Pons (tissue), 1 donor: ENCODE data around the gene HS2ST1.
A peak's percentile ranks its signal among the peaks of the same experiment; 100 is the strongest.

Experiments used
- DNase-seq: peaks from one replicate; pipeline ENCODE4 v3.0.0-alpha.2; 2016; ENCODE audit warnings: low spot score

HS2ST1 gene

GRCh38 chr1:87115317-87115890 lies 201.0 kb downstream of the HS2ST1 start:
- no peak for DNase-seq

- DNase-seq = no peak
Observed at GRCh38 chr1:87115891-87116290, 201.5 kb downstream of the HS2ST1 start.

GRCh38 chr1:87117761-87118368 lies 203.4 kb downstream of the HS2ST1 start:
- no peak for DNase-seq

GRCh38 chr1:87119541-87120140 lies 205.2 kb downstream of the HS2ST1 start:
- no peak for DNase-seq

DNA sequence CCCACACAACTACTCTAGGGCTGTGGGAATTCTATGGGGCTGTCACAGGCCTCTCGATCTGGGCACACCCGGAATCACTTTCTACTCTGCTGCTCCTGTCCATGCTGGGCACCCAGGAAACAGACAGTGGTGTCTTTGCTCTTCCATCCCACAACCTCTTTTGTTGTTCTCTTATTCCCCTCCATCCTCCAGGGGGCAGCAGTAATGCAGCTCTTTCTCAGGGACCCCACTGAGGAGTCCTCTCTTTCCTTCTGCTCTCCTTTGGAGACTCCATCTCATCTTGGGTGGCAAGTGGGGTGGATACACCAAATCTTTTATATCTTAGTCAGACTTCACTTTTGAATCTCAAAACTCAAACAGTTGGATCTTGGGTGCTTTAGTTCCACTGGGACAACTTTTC lies 206.3 kb downstream of the HS2ST1 start:
- DNase-seq = no peak

DNA sequence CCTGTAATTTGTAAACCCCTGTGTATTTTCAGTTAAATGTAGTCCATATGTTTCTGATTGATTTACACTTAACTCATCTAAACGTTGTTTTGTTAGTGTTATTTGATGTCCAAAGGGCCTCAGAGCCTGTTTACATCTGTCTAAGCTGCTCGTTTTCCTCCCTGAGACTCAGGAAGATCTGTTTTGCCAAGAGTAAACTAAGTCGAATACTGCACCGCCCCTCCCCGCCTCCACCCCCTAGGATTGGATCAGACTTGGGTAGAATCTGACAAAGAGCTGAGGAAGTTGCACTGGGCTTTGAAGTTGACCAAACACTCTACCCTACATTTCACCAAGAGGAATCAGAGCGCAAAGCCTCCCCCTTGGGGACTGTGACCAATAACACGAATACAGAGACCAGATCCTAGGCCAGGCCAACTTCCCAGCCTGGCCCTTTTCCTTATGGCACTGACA lies 207.3 kb downstream of the HS2ST1 start:
- DNase-seq = no peak

DNA sequence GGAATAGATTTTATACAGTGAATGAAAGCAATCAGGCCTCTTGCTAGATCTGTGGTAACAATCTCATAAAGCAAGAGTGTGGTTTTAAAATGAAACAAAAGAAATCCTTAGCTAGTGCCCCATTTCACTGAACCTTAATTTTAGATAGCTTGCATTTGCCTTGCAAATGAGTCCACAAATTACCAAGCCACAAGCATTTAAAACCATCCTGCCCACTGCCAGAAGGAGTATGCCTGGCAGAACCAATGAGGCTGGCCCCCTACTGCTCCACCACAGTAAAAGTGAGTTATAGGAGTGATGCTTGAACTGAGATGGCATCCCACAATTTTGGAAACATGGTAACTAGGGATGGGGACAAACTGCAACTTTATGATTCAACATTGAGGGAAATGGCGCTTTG lies 207.8 kb downstream of the HS2ST1 start:
- DNase-seq = no peak

DNA sequence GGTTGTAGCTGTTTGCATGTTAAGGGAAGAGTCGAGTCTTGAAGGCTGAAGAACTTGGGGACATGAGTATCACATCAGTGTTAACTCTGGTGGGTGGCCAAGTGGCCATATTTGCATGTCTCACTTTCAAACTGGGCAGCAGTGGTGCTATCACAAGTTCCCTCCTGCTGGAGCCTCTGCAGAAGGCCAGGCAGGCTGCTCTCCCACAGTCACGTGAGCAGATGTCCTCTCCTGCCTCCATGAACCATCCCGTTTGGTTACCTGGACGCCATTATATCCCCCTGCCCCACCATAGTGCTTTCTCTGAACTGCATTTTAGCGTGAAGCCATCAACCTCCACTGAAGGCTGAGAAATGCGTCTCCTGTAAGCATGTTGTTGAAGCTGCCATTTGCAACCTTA lies 209.2 kb downstream of the HS2ST1 start:
- DNase-seq = no peak

GRCh38 chr1:87126886-87127505 lies 212.6 kb downstream of the HS2ST1 start:
- DNase-seq = no peak

GRCh38 chr1:87127581-87127980 lies 213.1 kb downstream of the HS2ST1 start:
- DNase-seq = no peak

- DNase-seq = no peak
Observed at GRCh38 chr1:87129038-87129437, 214.6 kb downstream of the HS2ST1 start.

DNA sequence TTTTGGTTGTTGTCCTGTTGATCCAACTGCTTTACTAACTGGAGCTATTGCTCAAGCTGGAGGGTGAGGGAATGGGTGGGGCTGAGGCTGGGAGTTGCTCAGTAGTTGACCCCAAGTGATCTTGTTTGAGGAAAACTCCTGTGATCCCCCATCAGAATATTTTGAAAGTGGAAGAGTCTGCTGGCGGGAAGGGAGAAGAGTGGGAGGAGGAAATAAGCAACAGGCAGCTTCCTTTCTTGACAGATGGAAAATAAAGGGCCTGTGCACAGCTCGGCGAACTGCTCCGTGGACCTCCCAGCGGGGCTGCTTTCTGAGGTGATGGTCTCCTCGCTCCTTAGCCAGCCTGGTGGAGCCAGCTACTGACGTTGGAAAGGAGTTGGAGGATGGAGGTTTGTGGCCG lies 215.2 kb downstream of the HS2ST1 start:
- no peak for DNase-seq

GRCh38 chr1:87130438-87130837 lies 216.0 kb downstream of the HS2ST1 start:
- DNase-seq = no peak

DNA sequence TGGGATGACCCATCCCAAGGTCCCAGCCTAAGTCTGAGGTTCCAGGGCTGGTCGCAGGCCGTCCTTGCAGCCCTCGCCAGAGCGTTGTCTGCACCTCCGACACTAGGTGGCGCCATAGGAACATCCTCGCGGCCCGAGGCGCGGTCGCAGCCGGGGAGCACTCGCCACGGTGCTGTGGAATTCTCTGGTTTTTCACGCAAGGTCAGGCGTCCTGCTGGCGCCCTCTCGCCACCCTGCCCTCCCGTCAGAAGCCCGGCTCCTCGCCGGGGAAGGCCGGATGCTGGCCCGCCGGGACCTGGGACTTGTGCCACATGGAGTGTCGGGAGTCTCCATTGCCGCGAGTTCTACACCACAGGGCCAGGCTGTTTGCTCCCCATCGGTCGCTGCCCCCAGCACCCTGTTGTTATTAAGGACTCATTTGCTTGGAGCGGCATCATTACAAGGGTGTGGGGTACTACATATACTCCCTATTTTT lies 217.4 kb downstream of the HS2ST1 start:
- peak; percentile 79 for DNase-seq

DNA sequence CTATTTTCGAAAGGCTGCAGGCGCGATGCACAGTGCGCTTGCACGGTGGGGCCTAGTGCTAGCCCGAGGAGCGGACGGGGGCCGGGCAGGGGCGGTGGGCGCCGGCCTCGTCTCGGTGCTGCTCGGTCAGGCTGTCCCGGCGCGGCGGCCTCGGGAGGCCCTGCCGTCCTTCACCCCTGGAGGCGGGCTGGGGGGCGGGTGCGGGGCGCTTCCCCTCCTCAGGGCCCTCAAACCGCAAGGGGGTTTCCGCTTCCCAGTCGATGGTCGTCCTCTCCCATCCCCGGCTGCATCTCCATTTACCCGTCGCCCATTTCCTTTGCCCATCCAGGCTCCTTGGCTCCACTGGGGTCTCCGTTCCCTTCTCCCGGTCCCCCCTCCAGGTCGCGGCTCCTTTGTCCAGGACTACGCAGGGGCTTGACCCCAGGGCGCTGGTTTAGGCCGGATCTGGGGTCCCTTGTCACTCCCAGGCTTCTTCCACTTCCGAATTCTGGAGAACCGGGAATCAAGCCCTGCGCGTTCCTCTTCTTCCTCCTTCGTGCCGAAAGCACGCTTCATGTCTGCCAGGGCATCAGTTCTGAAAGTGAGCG lies 217.9 kb downstream of the HS2ST1 start:
- DNase-seq = no peak

DNA sequence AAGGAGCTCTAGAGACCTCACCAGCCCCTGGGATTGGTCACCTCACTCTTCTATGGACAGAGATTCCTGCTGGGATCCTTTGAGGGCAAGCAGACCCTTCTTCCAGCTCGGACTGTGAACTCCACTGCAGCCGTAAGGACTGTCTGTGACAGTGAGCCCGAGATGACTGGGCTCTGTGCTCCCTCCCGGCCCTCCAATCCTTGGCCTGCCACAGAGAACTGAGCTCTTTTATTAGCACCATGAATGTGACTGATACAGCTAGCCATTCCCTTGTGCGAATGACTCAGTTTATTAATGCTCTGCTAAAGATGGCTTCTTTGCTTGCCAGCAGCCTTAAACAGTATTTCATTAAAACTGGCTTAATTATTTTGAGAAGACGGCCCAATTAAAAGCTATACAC lies 219.6 kb downstream of the HS2ST1 start:
- DNase-seq = peak; percentile 92

DNA sequence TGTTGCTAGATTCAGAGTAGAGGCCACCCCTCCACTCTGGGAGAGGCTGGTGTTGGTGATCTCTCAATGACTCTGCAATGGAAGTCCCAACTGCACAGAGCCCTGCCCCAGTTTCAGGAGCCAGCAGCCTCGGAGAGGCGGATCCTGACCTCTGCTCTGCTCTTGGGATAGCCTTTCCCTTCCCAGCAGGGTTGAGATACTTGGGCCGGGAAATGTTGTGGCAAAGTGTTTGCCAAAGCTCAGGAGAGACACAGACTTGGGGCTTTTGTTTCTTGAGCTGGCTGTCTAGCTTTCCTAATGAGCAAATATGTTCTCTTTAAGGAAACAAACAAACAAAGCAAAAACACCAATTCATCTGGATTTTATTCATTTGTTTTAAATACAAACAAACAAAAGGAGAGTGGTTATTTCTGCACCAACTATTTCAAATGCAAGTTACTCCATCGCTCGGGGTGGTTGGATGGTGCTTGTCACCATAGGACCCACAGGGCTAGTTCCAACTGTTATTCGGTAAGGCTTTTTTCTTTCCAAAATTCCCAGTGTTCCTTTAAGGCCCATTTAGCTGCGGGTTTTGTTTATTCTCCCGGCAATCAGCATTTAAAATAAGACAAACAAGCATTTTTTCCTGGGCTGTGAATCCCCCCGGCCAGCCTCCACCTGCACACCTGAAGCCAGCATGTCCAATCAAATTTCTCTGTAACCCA lies 220.3 kb downstream of the HS2ST1 start:
- peak; percentile 55 for DNase-seq

DNA sequence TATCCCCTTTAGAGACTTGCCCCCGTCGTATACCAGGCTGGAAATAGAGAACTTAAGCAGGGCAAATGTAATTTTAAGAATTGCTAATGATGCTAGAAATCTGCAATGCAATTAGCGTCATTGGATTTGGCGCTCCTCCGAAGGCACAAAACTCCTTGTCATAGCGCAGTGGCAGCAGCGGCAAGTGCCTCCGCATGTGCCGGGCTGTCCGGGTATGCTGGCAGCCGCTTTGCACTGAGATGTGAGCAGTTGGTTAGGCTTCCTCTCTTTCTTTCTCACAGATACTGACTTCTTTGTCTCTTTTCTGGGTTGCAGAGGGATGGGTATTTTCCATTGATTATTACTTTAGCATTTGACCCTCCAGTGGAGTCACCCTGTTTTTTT lies 220.9 kb downstream of the HS2ST1 start:
- DNase-seq = peak; percentile 68

DNA sequence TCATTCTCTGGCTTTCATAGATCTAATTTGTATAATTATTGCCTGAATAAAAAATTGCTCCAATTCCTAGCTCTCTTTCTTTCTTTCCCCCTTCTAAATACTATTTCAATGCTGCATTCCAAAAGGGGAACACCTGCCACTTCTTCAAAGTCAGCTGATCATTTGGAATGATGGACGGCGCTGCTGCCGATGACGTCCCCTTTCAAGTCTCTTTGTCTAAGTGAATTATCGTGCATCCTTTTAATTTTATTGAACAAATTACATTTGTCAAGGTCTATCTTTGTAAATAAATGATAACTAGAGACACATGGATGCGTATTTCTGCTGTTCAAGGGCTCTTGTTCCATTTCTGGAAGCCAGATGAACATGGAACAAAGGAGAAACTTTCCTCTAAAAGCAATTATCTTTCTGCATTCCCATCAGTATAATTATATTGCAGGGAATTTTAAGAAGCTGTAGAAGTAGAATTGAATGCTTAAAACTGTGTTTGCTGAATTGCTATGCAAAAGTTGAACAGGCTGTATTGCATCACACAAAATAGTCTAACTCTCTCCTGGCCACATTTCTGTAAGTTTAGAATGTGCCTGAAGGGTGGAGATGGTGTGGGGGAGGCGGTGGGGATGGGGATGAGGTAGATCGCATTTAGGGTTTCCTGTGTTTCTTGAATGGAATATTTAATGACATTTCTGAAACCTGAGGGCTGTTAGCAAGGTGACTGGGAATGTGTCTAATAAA lies 222.3 kb downstream of the HS2ST1 start:
- no peak for DNase-seq

DNA sequence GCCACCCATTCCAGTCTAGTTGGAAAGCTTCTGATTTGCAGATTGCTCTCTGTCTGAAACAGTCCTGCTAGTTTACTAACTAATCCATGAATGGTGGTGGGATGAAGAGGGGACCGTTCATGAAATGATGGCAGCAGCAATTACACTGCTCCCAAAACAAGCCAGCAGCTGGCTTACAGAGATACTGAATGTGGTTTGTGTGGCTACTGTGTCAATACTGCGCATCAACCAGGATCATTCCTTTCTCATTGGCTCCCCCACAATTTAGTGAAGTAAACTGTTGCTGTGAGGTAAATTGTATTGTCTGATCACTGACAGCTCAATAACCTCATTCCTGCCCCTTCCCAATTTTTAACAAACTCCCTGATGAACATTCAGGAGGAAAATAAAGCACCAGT lies 222.9 kb downstream of the HS2ST1 start:
- no peak for DNase-seq

DNA sequence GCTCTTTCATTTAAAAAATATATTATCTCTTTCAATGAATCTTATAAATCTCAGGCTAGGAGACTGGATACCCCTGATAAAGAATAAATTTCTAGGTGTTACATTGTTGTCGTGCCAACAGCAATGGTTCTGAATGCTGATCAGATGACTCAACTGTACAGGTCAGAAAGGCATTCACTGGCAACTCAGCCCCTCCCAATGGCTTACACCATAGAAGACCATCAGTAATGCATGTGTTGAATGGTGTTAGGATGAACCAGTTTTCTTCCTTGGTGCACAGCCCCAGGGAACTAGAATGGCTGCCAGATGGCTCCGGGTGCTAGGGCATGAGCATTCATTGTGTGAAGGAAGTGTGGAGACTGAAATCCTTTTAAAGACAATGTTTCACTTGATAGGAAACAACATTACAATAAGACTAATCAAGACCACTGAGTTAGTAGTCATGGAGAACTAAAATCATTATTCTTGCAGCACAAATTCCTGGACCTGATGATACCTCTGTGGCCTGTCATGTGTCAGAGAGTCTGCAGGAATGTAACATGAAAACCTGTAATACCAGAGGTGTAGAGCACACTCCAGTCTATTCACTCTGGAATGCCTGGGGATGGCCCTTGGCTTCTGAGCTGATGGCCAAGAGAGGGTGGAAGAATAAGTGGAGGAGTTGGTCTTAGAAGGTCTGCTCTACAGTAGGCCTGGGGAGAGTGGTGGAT lies 226.6 kb downstream of the HS2ST1 start:
- DNase-seq = no peak
